ENCODE data around the gene RGPD6.
"Not testable (repeated sequence)": the region's sequence is repeated elsewhere in the genome, so short reads cannot be mapped to it uniquely, and the experiment has no call there.

Gene RGPD6

GRCh38 chr2:110465312-110465711, 111.7 kb downstream of the RGPD6 start:
- not testable (repeated sequence) for H3K27ac ChIP-seq, H3K9me3 ChIP-seq, H3K4me2 ChIP-seq, H3K27me3 ChIP-seq, H3K36me3 ChIP-seq, H3K4me1 ChIP-seq, H3K4me3 ChIP-seq, H4K20me1 ChIP-seq, H3K9ac ChIP-seq

Data from BLaER1 (cell line).